WERI-Rb-1 (cell line): ENCODE results near the gene STIM2.

Experiments
- DNase-seq: peaks from one replicate; pipeline ENCODE4 v3.0.0-alpha.2; 2020
- H3K27ac ChIP-seq: fragments of 250-450 bp; sonication (Bioruptor Pico); 2 replicates; pipeline ENCODE4 v1.5.1; 2020; ENCODE audit warnings: mild to moderate bottlenecking, moderate library complexity
- H3K27me3 ChIP-seq: fragments of 250-450 bp; sonication (Bioruptor Pico); 2 replicates; pipeline ENCODE4 v1.5.1; 2021; ENCODE audit warnings: mild to moderate bottlenecking, low read depth, moderate library complexity; ENCODE audit not compliant: insufficient read depth, severe bottlenecking
- H3K36me3 ChIP-seq: fragments of 250-450 bp; sonication (Bioruptor Pico); 2 replicates; pipeline ENCODE4 v1.5.1; 2020; ENCODE audit warnings: mild to moderate bottlenecking, moderate library complexity
- H3K4me3 ChIP-seq: 2 replicates; pipeline ENCODE4 v1.5.1; 2011; ENCODE audit warnings: low read depth, mild to moderate bottlenecking, control low read depth, low read length
- H3K9me3 ChIP-seq: fragments of 250-450 bp; sonication (Bioruptor Pico); 2 replicates; pipeline ENCODE4 v1.5.1; 2021; ENCODE audit warnings: mild to moderate bottlenecking, moderate library complexity; ENCODE audit not compliant: severe bottlenecking
- CTCF ChIP-seq: IDR thresholded peaks from 2 replicates; pipeline ENCODE4 v1.5.1; 2011; ENCODE audit warnings: low read depth, mild to moderate bottlenecking, control low read depth, inconsistent platforms, low read length

STIM2 gene

DNA sequence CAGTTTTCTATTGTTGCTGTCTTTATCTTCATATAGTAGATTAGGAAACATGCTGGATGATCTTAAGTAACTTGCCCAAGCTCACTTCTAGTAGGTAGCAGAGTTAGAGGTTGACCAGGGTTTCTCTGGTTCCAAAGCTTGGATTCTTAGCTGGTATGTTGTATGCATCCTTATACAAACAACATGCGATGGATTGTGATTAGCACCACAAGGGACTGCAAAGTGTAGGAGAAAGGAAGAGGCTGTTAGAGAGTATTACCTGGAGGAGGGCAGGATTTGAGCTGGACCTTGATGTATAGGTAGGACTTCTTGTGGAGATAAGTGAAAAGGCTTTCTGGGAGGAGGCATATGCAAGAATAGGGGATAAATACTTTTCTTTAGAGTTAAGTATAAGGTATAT lies 5.6 kb downstream of the STIM2 start:
- TF ChIP-seq CTCF = no peak

GRCh38 chr4:26866781-26867180 lies 6.1 kb downstream of the STIM2 start:
- Histone ChIP-seq H3K27ac (no peak overlapping the region), H3K36me3 (no peaks in the 10 kb centered on the region), H3K9me3 (no peaks in the 10 kb centered on the region), H3K27me3 (no peaks in the 10 kb centered on the region), H3K4me3 (no peak overlapping the region)
- DNase-seq = no peak
- no peak for TF ChIP-seq CTCF

More for the DNA sequence above, 5.6 kb downstream of the STIM2 start:
- Histone ChIP-seq H3K27ac (no peak overlapping the region), H3K27me3 (no peaks in the 10 kb centered on the region), H3K9me3 (no peaks in the 10 kb centered on the region), H3K4me3 (no peak overlapping the region), H3K36me3 (no peaks in the 10 kb centered on the region)
- no peak for DNase-seq

DNA sequence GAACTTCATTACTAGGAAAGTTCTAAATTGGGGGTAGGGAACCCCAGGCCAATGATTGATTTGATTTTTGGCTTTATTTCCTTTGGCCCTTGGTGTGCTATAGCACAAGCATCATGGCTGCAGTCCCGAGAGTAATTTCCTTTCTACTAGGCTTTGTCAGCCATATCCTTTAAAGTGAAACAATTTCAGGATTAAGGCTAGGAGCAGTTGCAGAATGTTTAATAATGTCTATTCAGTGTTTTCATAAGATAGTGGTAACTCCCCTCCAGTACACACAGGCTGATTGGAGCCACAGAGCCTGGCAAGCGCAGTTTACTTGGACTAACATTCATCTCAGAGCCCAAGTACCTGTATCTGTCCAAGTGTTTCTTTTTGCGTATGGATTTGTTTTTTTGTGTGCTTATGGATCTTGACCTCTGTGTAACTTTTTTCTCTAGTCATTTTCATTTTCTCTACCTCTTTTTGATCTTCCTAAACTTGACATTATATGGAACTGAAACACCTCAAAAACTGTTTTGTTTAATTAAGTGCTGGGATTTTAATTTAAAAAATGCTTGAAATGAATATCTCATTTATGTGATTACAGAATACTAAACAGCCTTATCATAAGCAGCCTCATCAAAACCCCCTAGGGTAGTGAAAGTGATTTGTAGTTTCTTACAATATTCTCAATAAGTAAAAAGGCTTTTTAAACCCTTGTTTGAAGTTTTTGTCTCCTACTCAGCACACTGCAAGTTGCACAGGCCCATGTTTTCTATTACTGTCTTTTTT lies 7.5 kb downstream of the STIM2 start:
- H3K27me3 ChIP-seq = no peaks in the 10 kb centered on the region
- H3K36me3 ChIP-seq = no peaks in the 10 kb centered on the region
- H3K27ac ChIP-seq = no peak overlapping the region
- TF ChIP-seq CTCF = no peak
- DNase-seq = no peak
- no peaks in the 10 kb centered on the region for H3K9me3 ChIP-seq
- H3K4me3 ChIP-seq = no peak overlapping the region

DNA sequence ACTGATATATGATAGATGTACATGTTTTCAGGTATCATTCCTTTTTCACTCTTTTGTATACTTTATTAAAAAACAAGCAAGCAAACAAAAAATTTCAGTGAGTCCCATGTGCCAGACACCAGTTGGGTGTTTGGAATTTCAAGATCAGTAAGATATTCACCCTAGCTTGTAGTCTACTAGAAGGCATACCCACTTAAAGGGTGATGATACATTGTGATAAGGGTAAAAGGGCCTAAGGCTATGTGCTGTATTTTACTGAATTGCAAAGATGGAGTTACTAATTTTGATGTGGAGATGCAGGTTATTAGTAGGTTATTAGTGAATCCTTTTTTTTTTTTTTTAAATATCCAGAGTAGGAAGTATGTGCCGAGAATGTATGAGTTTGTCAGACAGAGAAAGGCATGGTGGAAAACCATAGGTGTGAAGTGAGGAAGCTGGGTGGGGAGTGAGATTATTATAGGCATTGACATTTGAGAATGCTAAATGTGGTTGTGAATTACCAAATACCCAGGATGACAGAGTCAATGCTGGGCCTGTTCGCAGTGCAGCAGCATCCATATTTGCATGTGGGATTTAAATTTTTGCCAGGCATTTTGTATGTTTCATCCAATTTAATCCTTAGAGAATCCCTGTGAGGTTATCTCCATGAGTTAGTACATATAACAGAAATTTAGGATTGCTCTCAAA lies 10.1 kb downstream of the STIM2 start:
- DNase-seq = no peak
- Histone ChIP-seq H3K27me3 (no peaks in the 10 kb centered on the region), H3K27ac (no peak overlapping the region), H3K4me3 (no peak overlapping the region), H3K9me3 (no peaks in the 10 kb centered on the region), H3K36me3 (no peaks in the 10 kb centered on the region)
- TF ChIP-seq CTCF = no peak

- no peak overlapping the region for H3K27ac ChIP-seq
- no peaks in the 10 kb centered on the region for H3K36me3 ChIP-seq
- peak; percentile 26 for DNase-seq
- no peak overlapping the region for H3K4me3 ChIP-seq
- H3K27me3 ChIP-seq = no peaks in the 10 kb centered on the region
- no peaks in the 10 kb centered on the region for H3K9me3 ChIP-seq
- no peak for TF ChIP-seq CTCF
Measured at GRCh38 chr4:26871611-26872010, 11.0 kb downstream of the STIM2 start.
